Neural progenitor cell (in vitro differentiated cells): ENCODE results near the gene MIF4GD.

ENCODE experiments used
- CTCF ChIP-seq: fragments of 200-600 bp; sonication (generic); IDR thresholded peaks from 2 replicates; pipeline ENCODE4 v1.5.1; 2017; ENCODE audit warnings: antibody characterized with exemption, mild to moderate bottlenecking
- EZH2 ChIP-seq: fragments of 200-600 bp; sonication (generic); IDR thresholded peaks from 2 replicates; pipeline ENCODE4 v1.6.1; 2017; ENCODE audit warnings: antibody characterized with exemption, mild to moderate bottlenecking, moderate library complexity

DNA sequence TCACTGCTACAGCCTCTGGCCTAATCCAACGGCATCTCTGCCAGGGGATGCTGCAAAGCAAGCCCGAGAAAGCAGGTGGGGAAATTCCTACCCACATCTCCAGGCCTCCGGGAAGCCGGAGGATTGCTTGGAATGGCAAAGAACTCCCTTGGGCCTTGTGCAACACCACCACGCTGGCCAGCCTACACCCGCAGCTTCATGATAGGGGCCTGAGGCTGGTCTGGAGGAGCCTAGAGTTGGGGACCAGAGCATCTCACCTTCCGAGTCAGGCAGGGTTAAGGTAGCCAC lies 29.9 kb downstream of the MIF4GD start:
- TF ChIP-seq CTCF (no peak), EZH2 (no peak)
